Measurements from ENCODE around the gene KRTAP22-2.

DNA sequence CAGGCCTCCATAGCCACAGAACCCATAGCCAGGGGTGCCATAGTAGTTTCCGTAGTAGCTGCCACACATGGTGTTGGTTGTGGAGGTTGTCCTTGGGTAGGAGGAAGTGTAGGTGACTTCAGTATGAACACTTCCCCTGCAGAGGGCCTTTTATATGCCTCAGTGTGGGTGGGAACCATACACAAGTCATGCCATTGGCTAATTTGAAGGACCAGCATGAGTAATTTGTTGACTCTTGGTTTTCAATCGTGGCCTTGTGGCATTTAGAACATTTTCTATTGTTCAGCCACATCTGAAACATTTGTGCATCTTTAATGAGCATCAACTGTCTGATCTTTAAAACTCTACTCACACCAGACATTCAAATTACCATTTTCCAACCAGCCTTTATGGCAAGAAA, 23.6 kb upstream of the KRTAP22-2 start, which contains the start of gene KRTAP6-1:
- TF ChIP-seq, protein P1, sequence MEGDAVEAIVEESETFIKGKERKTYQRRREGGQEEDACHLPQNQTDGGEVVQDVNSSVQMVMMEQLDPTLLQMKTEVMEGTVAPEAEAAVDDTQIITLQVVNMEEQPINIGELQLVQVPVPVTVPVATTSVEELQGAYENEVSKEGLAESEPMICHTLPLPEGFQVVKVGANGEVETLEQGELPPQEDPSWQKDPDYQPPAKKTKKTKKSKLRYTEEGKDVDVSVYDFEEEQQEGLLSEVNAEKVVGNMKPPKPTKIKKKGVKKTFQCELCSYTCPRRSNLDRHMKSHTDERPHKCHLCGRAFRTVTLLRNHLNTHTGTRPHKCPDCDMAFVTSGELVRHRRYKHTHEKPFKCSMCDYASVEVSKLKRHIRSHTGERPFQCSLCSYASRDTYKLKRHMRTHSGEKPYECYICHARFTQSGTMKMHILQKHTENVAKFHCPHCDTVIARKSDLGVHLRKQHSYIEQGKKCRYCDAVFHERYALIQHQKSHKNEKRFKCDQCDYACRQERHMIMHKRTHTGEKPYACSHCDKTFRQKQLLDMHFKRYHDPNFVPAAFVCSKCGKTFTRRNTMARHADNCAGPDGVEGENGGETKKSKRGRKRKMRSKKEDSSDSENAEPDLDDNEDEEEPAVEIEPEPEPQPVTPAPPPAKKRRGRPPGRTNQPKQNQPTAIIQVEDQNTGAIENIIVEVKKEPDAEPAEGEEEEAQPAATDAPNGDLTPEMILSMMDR (conservative IDR thresholded peaks at IDR 0.05; ENCODE audit: low read depth, low read length), result no peak
- TF ChIP-seq RCOR1 (IDR thresholded peaks at IDR 0.05; ENCODE audit: insufficient replicate concordance, low read length) (no peak), RFX5 (IDR thresholded peaks at IDR 0.05; ENCODE audit: low read depth, low read length) (no peak), BHLHE40 (IDR thresholded peaks at IDR 0.05; ENCODE audit: low read depth, low read length) (no peak), POLR2A (IDR thresholded peaks at IDR 0.05; ENCODE audit: low read depth, low read length) (no peak), MAZ (IDR thresholded peaks at IDR 0.05; ENCODE audit: borderline replicate concordance, low read depth, low read length) (no peak), SMC3 (IDR thresholded peaks at IDR 0.05; ENCODE audit: low read depth, low read length) (no peak), RAD21 (IDR thresholded peaks at IDR 0.05; ENCODE audit: low read length) (no peak), MAFK (IDR thresholded peaks at IDR 0.05; ENCODE audit: low read depth, low read length) (no peak)
- TF ChIP-seq, protein P2, sequence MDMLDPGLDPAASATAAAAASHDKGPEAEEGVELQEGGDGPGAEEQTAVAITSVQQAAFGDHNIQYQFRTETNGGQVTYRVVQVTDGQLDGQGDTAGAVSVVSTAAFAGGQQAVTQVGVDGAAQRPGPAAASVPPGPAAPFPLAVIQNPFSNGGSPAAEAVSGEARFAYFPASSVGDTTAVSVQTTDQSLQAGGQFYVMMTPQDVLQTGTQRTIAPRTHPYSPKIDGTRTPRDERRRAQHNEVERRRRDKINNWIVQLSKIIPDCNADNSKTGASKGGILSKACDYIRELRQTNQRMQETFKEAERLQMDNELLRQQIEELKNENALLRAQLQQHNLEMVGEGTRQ (IDR thresholded peaks at IDR 0.05; ENCODE audit: low read depth, low read length), result no peak
